GM23338 (cell line): Measurements from ENCODE around the gene RAD51B. TPM values are rescaled to one million over a fixed set of nuclear protein-coding genes. Genes with fewer than 3 reads are reported as not detected.

ENCODE experiments used
- ATAC-seq: fragments of 200-7000 bp; cut with Tn5 transposase; 3 replicates; pipeline ENCODE4 v1.9.1; 2020
- DNase-seq: peaks from one replicate; pipeline ENCODE4 v3.0.0-alpha.2; 2015; ENCODE audit warnings: low spot score
- H2AFZ ChIP-seq: fragments of 200-600 bp; sonication (generic); 2 replicates; pipeline ENCODE4 v1.8.0; 2016; ENCODE audit warnings: antibody characterized with exemption, mild to moderate bottlenecking, moderate library complexity
- H3F3A ChIP-seq: fragments of 200-600 bp; sonication (generic); replicated peaks from 2 replicates; pipeline ENCODE4 v1.8.0; 2017; ENCODE audit warnings: antibody characterized with exemption, mixed run types, low read depth
- H3K27ac ChIP-seq: fragments of 200-600 bp; sonication (generic); 2 replicates; pipeline ENCODE4 v1.6.1; 2016; ENCODE audit warnings: low read depth
- H3K27me3 ChIP-seq: fragments of 200-600 bp; sonication (generic); 2 replicates; pipeline ENCODE4 v1.8.0; 2016; ENCODE audit warnings: mild to moderate bottlenecking, mixed run types, moderate library complexity; ENCODE audit not compliant: insufficient read depth
- H3K36me3 ChIP-seq: fragments of 200-600 bp; sonication (generic); 2 replicates; pipeline ENCODE4 v1.8.0; 2016; ENCODE audit warnings: mild to moderate bottlenecking; ENCODE audit not compliant: insufficient read depth
- H3K4me1 ChIP-seq: fragments of 200-600 bp; sonication (generic); 2 replicates; pipeline ENCODE4 v1.8.0; 2016; ENCODE audit warnings: mild to moderate bottlenecking, moderate library complexity; ENCODE audit not compliant: insufficient read depth
- H3K4me2 ChIP-seq: fragments of 200-600 bp; sonication (generic); 2 replicates; pipeline ENCODE4 v1.7.1; 2017; ENCODE audit warnings: mixed run types
- H3K4me3 ChIP-seq: fragments of 200-600 bp; sonication (generic); 2 replicates; pipeline ENCODE4 v1.6.1; 2016; ENCODE audit warnings: mixed run types
- H3K79me2 ChIP-seq: fragments of 200-600 bp; sonication (generic); replicated peaks from 2 replicates; pipeline ENCODE4 v1.8.0; 2017; ENCODE audit warnings: mild to moderate bottlenecking; ENCODE audit not compliant: insufficient read depth
- H3K9me2 ChIP-seq: fragments of 200-600 bp; sonication (generic); 2 replicates; pipeline ENCODE4 v1.8.0; 2017; ENCODE audit not compliant: insufficient read depth
- H4K20me1 ChIP-seq: fragments of 200-600 bp; sonication (generic); replicated peaks from 2 replicates; pipeline ENCODE4 v1.8.0; 2017; ENCODE audit warnings: mild to moderate bottlenecking; ENCODE audit not compliant: insufficient read depth
- H3K27ac Mint-ChIP-seq: 2 replicates; pipeline ENCODE4 v1.8.0; 2020; ENCODE audit warnings: inconsistent platforms, mild to moderate bottlenecking, moderate library complexity, mixed read lengths
- H3K27me3 Mint-ChIP-seq: 3 replicates; pipeline ENCODE4 v1.8.0; 2022; ENCODE audit warnings: low read depth, mild to moderate bottlenecking, moderate library complexity, mixed read lengths, inconsistent platforms; ENCODE audit not compliant: insufficient read depth, poor library complexity
- H3K36me3 Mint-ChIP-seq: 3 replicates; pipeline ENCODE4 v1.8.0; 2021; ENCODE audit warnings: low read depth, mild to moderate bottlenecking, inconsistent platforms, moderate library complexity, mixed read lengths
- H3K4me1 Mint-ChIP-seq: 3 replicates; pipeline ENCODE4 v1.8.0; 2020; ENCODE audit warnings: mild to moderate bottlenecking, inconsistent platforms, mixed read lengths
- H3K4me3 Mint-ChIP-seq: 3 replicates; pipeline ENCODE4 v1.8.0; 2021; ENCODE audit warnings: moderate library complexity, mild to moderate bottlenecking, inconsistent platforms, mixed read lengths
- H3K9me3 Mint-ChIP-seq: 3 replicates; pipeline ENCODE4 v1.8.0; 2020; ENCODE audit warnings: moderate library complexity, mild to moderate bottlenecking, inconsistent platforms, mixed read lengths
- EZH2 ChIP-seq: fragments of 200-600 bp; sonication (generic); IDR thresholded peaks from one replicate; pipeline ENCODE4 v1.8.0; 2017; ENCODE audit warnings: antibody characterized with exemption, mild to moderate bottlenecking, low read depth; ENCODE audit not compliant: unreplicated experiment
- EZH2phosphoT487 ChIP-seq: fragments of 200-600 bp; sonication (generic); IDR thresholded peaks from one replicate; pipeline ENCODE4 v1.8.1; 2018; ENCODE audit warnings: antibody characterized with exemption; ENCODE audit not compliant: unreplicated experiment
- POLR2AphosphoS5 ChIP-seq: IDR thresholded peaks from 2 replicates; pipeline ENCODE4 v1.6.1; 2016; ENCODE audit warnings: antibody characterized with exemption, low read depth
- REST ChIP-seq: IDR thresholded peaks from one replicate; pipeline ENCODE4 v1.6.1; 2018; ENCODE audit warnings: antibody characterized with exemption; ENCODE audit not compliant: unreplicated experiment
- ZNF114 ChIP-seq: fragments of 250-450 bp; sonication (Bioruptor Pico); IDR thresholded peaks from 2 replicates; pipeline ENCODE4 v1.5.0; 2020; ENCODE audit warnings: mild to moderate bottlenecking, moderate library complexity
- ZNF462 ChIP-seq: fragments of 250-450 bp; sonication (Bioruptor Pico); IDR thresholded peaks from 2 replicates; pipeline ENCODE4 v1.5.0; 2020; ENCODE audit warnings: mild to moderate bottlenecking, moderate library complexity
- polyA plus RNA-seq: library from polyadenylated mRNA; unstranded; fragments of >200 nt; fragmentation: Nextera tagmentation; extraction: Ambion mirVana; gene quantifications from 2 replicates; pipeline ENCODE4 v1.2.1, GENCODE V29; 2016
- total RNA-seq: library from RNA; depleted of rRNA; stranded (reverse); fragments of >200 nt; shearing (Covaris generic); gene quantifications from 2 replicates; pipeline ENCODE4 v1.2.3, GENCODE V29; 2014
- TF ChIP-seq, protein P1 (sequence below), 2 experiments: fragments of 200-600 bp in 1 of 2; sonication (generic) in 1 of 2; conservative IDR thresholded peaks; 2 replicates each; pipeline versions ENCODE4 v1.5.1 to v1.6.1; 2016 to 2017; ENCODE audit warnings: antibody characterized with exemption in 2 of 2, low read depth in 2 of 2, mild to moderate bottlenecking in 2 of 2, moderate library complexity in 1 of 2

The RAD51B gene
- total and polyA plus RNA-seq, 2 experiments from 2014 or later = 15.7 to 29.1 TPM

- TF ChIP-seq, protein P1, sequence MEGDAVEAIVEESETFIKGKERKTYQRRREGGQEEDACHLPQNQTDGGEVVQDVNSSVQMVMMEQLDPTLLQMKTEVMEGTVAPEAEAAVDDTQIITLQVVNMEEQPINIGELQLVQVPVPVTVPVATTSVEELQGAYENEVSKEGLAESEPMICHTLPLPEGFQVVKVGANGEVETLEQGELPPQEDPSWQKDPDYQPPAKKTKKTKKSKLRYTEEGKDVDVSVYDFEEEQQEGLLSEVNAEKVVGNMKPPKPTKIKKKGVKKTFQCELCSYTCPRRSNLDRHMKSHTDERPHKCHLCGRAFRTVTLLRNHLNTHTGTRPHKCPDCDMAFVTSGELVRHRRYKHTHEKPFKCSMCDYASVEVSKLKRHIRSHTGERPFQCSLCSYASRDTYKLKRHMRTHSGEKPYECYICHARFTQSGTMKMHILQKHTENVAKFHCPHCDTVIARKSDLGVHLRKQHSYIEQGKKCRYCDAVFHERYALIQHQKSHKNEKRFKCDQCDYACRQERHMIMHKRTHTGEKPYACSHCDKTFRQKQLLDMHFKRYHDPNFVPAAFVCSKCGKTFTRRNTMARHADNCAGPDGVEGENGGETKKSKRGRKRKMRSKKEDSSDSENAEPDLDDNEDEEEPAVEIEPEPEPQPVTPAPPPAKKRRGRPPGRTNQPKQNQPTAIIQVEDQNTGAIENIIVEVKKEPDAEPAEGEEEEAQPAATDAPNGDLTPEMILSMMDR (conservative IDR thresholded peaks at IDR 0.05; ENCODE audit: low read depth in 2 of 2) = no peak
- TF ChIP-seq EZH2 (no peak), ZNF114 (CRISPR knock-in tag) (no peak), POLR2AphosphoS5 (no peak), REST (no peak)
Measured at GRCh38 chr14:68645371-68645770, 825.8 kb downstream of the RAD51B start (continued).

DNA sequence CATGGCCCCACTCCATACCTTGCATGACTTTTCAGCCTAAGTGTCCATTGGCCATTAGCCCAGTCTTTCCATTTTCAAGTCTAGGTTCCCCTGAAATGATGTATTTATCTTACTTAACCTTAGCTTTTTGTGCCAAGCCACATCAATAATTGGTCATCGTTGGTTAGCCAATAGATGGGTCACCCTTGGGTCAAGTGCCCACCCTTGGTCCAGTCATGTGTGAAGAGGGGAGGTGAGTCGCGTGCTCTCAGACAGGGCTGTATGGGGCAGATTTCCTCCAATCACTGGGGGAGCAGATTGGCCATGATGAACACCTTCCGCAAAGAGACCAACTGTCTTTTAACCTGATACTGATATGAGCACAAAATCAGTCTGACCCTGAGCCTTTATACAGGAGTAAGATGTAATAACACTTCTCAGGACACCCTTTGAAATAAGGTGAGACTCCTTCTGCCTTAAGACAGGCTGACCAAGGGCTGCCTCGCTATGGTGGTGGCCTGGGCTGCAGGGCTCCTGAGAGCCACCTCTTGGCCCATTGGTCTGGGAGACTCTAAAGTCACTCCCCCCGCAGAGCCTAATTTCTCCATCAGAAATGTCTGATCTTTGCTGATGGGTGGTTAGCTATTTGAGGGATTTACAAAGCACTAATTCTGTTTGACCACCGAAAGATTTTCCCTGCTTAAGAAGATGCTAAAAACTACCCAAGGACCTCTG, 830.1 kb downstream of the RAD51B start:
- Histone ChIP-seq H3K36me3 (no peaks in the 10 kb centered on the region), H3K4me1 (peaks cover 9% of the 10 kb centered on the region), H4K20me1 (no peaks in the 10 kb centered on the region), H3K4me2 (no peak overlapping the region), H2AFZ (no peak overlapping the region), H3F3A (no peaks in the 10 kb centered on the region), H3K79me2 (no peaks in the 10 kb centered on the region), H3K27ac (no peak overlapping the region), H3K27me3 (no peaks in the 10 kb centered on the region), H3K4me3 (no peak overlapping the region), H3K9me2 (0 out of 2 replicates have a peak, but pooled peaks cover 7% of the 10 kb centered on the region)
- Mint-ChIP-seq H3K27ac (no peak overlapping the region), H3K4me1 (peaks cover 22% of the 10 kb centered on the region), H3K27me3 (peaks cover 6% of the 10 kb centered on the region), H3K9me3 (no peaks in the 10 kb centered on the region), H3K4me3 (no peak overlapping the region), H3K36me3 (0 out of 3 replicates have a peak, but pooled peaks cover under 1% of the 10 kb centered on the region)
- TF ChIP-seq ZNF114 (CRISPR knock-in tag) = no peak
- DNase-seq (no peak), ATAC-seq (no peak)

DNA sequence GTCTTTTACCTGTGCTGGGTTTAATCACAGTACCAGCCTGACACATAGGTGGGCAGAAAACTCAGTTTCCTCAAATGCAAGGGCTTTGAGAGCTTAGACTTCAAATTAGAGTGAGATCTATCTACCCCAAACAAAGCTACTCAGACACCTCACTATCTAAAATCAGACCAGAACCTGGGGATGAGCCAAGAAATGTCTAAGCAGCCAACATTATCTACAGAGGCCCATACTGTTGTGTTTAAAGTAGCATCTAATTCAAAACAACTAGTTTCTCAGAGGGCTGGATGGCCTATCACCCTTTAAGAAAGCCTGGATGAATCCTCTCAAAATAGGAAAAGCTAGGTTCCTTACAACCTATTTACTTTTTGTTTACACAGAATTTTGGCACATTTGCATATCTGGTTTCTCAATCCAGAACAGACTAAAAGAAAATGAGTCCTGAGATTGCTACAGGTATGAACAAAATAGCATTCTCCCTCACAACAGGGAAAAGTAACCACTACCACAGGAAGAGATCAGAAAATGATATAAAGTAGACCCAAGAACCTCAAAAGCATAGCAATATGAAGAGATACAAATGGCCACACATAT, 830.9 kb downstream of the RAD51B start:
- Histone ChIP-seq H3K4me3 (no peak overlapping the region), H3K4me1 (peaks cover 9% of the 10 kb centered on the region), H3K79me2 (no peaks in the 10 kb centered on the region), H2AFZ (no peak overlapping the region), H3K27me3 (no peaks in the 10 kb centered on the region), H4K20me1 (no peaks in the 10 kb centered on the region), H3K27ac (no peak overlapping the region), H3K9me2 (0 out of 2 replicates have a peak, but pooled peaks cover 7% of the 10 kb centered on the region), H3F3A (no peaks in the 10 kb centered on the region), H3K36me3 (no peaks in the 10 kb centered on the region), H3K4me2 (no peak overlapping the region)
- no peak for ATAC-seq
- Mint-ChIP-seq H3K27me3 (peaks cover 10% of the 10 kb centered on the region), H3K36me3 (no peaks in the 10 kb centered on the region), H3K4me3 (no peak overlapping the region), H3K9me3 (no peaks in the 10 kb centered on the region), H3K4me1 (peaks cover 27% of the 10 kb centered on the region), H3K27ac (no peak overlapping the region)
- DNase-seq = no peak
- TF ChIP-seq EZH2phosphoT487 = no peak
- no peak for TF ChIP-seq ZNF462 (CRISPR knock-in tag)
